ENCODE results near the gene RBL1.
"Not testable (repeated sequence)": the region's sequence is repeated elsewhere in the genome, so short reads cannot be mapped to it uniquely, and the experiment has no call there.

RBL1 gene

GRCh38 chr20:37075932-37076685, 19.7 kb downstream of the RBL1 start:
- DNase-seq (ENCODE audit: low read depth), result no peak

- no peak for DNase-seq (ENCODE audit: low read depth)
Observed at GRCh38 chr20:37072293-37073196, 23.3 kb downstream of the RBL1 start.

- DNase-seq (ENCODE audit: low read depth), result no peak
Observed at GRCh38 chr20:37071481-37071911, 24.3 kb downstream of the RBL1 start.

- DNase-seq (ENCODE audit: low read depth), result not testable (repeated sequence)
Observed at GRCh38 chr20:37069563-37069962, 26.2 kb downstream of the RBL1 start.

GRCh38 chr20:37066168-37066567, 29.6 kb downstream of the RBL1 start:
- DNase-seq (ENCODE audit: low read depth), result no peak

- no peak for DNase-seq (ENCODE audit: low read depth)
Observed at GRCh38 chr20:37055276-37055675, 40.5 kb downstream of the RBL1 start.

GRCh38 chr20:37053230-37053950, 42.4 kb downstream of the RBL1 start:
- no peak for DNase-seq (ENCODE audit: low read depth)

GRCh38 chr20:37042986-37043972, 52.5 kb downstream of the RBL1 start:
- no peak for DNase-seq (ENCODE audit: low read depth)

GRCh38 chr20:37039366-37039765, 56.4 kb downstream of the RBL1 start:
- not testable (repeated sequence) for DNase-seq (ENCODE audit: low read depth)

- no peak for DNase-seq (ENCODE audit: low read depth)
Observed at GRCh38 chr20:37032077-37032476, 63.7 kb downstream of the RBL1 start.

- DNase-seq (ENCODE audit: low read depth), result no peak
Observed at GRCh38 chr20:37020636-37021035, 75.2 kb downstream of the RBL1 start.

GRCh38 chr20:37012631-37013030, 83.2 kb downstream of the RBL1 start:
- not testable (repeated sequence) for DNase-seq (ENCODE audit: low read depth)

- DNase-seq (ENCODE audit: low read depth), result not testable (repeated sequence)
Observed at GRCh38 chr20:37011858-37012257, 83.9 kb downstream of the RBL1 start.

- DNase-seq (ENCODE audit: low read depth), result no peak
Observed at GRCh38 chr20:37011147-37011546, 84.7 kb downstream of the RBL1 start.

GRCh38 chr20:37007898-37008649, 87.7 kb downstream of the RBL1 start:
- no peak for DNase-seq (ENCODE audit: low read depth)

- not testable (repeated sequence) for DNase-seq (ENCODE audit: low read depth)
Observed at GRCh38 chr20:37005062-37005942, 90.5 kb downstream of the RBL1 start.

GRCh38 chr20:37001634-37002033, 94.2 kb downstream of the RBL1 start:
- DNase-seq (ENCODE audit: low read depth), result not testable (repeated sequence)

GRCh38 chr20:37000171-37000570, 95.6 kb downstream of the RBL1 start:
- not testable (repeated sequence) for DNase-seq (ENCODE audit: low read depth)

- DNase-seq (ENCODE audit: low read depth), result no peak
Observed at GRCh38 chr20:36998652-36999051, 97.1 kb downstream of the RBL1 start.
